Measurements from ENCODE around the gene SEC24D. TPM values are rescaled to one million over a fixed set of nuclear protein-coding genes. Genes with fewer than 3 reads are reported as not detected.

Gene SEC24D
- total and polyA plus RNA-seq, 9 of the 15 experiments (the other 6 are each of a cell fraction or from before 2014, with no cell fraction given): 7.1 to 22.5 (median 11.3) TPM

DNA sequence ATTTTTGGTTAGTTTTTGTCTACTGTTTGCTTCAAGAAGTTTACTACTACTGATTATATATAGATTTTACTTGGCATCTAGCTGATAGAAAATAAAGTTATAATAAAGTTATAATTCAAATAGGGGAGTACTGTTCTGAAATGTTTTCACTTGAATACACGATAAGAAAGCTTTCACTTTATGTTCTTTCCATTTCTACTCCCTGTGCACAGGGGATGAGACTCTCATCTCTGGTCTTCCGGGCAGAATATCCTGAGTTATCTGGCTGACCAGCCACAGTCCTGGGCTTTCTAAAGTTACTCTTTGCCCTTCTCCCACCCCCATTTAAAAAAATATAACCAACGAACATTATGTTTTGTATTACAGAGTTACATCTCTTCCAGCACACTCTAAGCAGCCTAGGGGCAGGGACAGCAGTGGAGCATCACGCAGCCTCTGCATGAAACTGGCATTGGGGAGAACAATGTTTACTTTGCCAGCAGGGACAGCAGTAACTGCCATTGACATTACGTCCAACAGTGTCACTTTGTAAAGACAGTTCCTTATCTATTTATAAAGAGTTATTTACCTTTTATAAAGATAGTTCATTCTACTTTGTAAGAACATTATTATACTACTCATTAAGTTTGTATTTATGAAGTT, 86.5 kb downstream of the SEC24D start:
- BruUV-seq (replicated peaks): no TSS peak
- H3K4me2 ChIP-seq (ENCODE audit: insufficient read depth, low read length): no peak overlapping the region
- H3K9ac ChIP-seq (ENCODE audit: insufficient read depth in 1 of 2, low read depth in 2 of 2, low read length in 2 of 2): no peak overlapping the region
- TF ChIP-seq KLF16 (IDR thresholded peaks at IDR 0.05): no peak
- TF ChIP-seq, protein P1, sequence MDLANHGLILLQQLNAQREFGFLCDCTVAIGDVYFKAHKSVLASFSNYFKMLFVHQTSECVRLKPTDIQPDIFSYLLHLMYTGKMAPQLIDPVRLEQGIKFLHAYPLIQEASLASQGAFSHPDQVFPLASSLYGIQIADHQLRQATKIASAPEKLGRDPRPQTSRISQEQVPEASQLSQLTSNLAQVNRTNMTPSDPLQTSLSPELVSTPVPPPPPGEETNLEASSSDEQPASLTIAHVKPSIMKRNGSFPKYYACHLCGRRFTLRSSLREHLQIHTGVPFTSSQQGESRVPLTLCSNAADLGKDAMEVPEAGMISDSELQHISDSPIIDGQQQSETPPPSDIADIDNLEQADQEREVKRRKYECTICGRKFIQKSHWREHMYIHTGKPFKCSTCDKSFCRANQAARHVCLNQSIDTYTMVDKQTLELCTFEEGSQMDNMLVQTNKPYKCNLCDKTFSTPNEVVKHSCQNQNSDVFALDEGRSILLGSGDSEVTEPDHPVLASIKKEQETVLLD (IDR thresholded peaks at IDR 0.05): no peak
- TF ChIP-seq ASH1L (IDR thresholded peaks at IDR 0.05; ENCODE audit: borderline replicate concordance, low read depth, partially characterized antibody): no peak
- no peak for TF ChIP-seq POU5F1 (IDR thresholded peaks at IDR 0.05; ENCODE audit: borderline replicate concordance, low read depth, low read length, partially characterized antibody)
- TF ChIP-seq ELF2 (CRISPR knock-in tag; IDR thresholded peaks at IDR 0.05): no peak
- TF ChIP-seq, protein P2, sequence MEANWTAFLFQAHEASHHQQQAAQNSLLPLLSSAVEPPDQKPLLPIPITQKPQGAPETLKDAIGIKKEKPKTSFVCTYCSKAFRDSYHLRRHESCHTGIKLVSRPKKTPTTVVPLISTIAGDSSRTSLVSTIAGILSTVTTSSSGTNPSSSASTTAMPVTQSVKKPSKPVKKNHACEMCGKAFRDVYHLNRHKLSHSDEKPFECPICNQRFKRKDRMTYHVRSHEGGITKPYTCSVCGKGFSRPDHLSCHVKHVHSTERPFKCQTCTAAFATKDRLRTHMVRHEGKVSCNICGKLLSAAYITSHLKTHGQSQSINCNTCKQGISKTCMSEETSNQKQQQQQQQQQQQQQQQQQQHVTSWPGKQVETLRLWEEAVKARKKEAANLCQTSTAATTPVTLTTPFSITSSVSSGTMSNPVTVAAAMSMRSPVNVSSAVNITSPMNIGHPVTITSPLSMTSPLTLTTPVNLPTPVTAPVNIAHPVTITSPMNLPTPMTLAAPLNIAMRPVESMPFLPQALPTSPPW (CRISPR knock-in tag; IDR thresholded peaks at IDR 0.05): no peak
- no peak for TF ChIP-seq STAT5B (CRISPR knock-in tag; IDR thresholded peaks at IDR 0.05)
- TF ChIP-seq, protein P3, sequence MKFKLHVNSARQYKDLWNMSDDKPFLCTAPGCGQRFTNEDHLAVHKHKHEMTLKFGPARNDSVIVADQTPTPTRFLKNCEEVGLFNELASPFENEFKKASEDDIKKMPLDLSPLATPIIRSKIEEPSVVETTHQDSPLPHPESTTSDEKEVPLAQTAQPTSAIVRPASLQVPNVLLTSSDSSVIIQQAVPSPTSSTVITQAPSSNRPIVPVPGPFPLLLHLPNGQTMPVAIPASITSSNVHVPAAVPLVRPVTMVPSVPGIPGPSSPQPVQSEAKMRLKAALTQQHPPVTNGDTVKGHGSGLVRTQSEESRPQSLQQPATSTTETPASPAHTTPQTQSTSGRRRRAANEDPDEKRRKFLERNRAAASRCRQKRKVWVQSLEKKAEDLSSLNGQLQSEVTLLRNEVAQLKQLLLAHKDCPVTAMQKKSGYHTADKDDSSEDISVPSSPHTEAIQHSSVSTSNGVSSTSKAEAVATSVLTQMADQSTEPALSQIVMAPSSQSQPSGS (CRISPR knock-in tag; IDR thresholded peaks at IDR 0.05): no peak
- TF ChIP-seq, protein P4, sequence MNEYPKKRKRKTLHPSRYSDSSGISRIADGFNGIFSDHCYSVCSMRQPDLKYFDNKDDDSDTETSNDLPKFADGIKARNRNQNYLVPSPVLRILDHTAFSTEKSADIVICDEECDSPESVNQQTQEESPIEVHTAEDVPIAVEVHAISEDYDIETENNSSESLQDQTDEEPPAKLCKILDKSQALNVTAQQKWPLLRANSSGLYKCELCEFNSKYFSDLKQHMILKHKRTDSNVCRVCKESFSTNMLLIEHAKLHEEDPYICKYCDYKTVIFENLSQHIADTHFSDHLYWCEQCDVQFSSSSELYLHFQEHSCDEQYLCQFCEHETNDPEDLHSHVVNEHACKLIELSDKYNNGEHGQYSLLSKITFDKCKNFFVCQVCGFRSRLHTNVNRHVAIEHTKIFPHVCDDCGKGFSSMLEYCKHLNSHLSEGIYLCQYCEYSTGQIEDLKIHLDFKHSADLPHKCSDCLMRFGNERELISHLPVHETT (CRISPR knock-in tag; conservative IDR thresholded peaks at IDR 0.05 in 1 of 2, IDR thresholded peaks at IDR 0.05 in 1 of 2): no peak
- ChIA-PET CTCF (ENCODE audit: low intra/inter-chr PET ratio) (interaction anchor here (0.6 kb wide), 1 partner anchor 141 kb away, joined by 3 read pairs; no protein-coding TSS in a partner anchor), POLR2A (no interaction called here)
- FAIRE-seq (no peak), DNase-seq (ENCODE audit: extremely low read depth in 1 of 4, low spot score in 3 of 4) (no peak), ATAC-seq (no peak)
- H3K27ac ChIP-seq (ENCODE audit: extremely low read depth, low read depth, low read length): no peak overlapping the region
- peaks cover 15% of the 10 kb centered on the region; the same call in 2 of the 3 replicates for H3K36me3 ChIP-seq (ENCODE audit: control insufficient read depth, insufficient read depth, low read length)
- H3K4me1 ChIP-seq (replicated peaks in 1 of 2; ENCODE audit: control insufficient read depth in 2 of 2, insufficient read depth in 2 of 2, low read length in 2 of 2): no peaks in the 10 kb centered on the region; a peak in 1 of 5 replicates
- in situ Hi-C loops (cut with MboI): no loop called here
- H4K20me1 ChIP-seq (replicated peaks; ENCODE audit: control insufficient read depth, insufficient read depth, low read length): no peaks in the 10 kb centered on the region
- intact Hi-C loops (cut with micrococcal nuclease): no loop called here
- H2AFZ ChIP-seq (ENCODE audit: low read depth, low read length): no peak overlapping the region
- no peaks in the 10 kb centered on the region for H3K27me3 ChIP-seq (ENCODE audit: control insufficient read depth in 2 of 2, insufficient read depth in 2 of 2, low read length in 2 of 2)
- H3K79me2 ChIP-seq (ENCODE audit: control insufficient read depth, insufficient read depth, low read length): no peaks in the 10 kb centered on the region
- no peaks in the 10 kb centered on the region for H3K9me1 ChIP-seq (ENCODE audit: control insufficient read depth, insufficient read depth, low read length)
- 66% methylated on average over 5 of the region's 5 CpGs for WGBS (ENCODE audit: insufficient coverage, low coverage, missing lambda C conversion rate)
- no peak overlapping the region for H3K4me3 ChIP-seq
- no peaks in the 10 kb centered on the region for H3K9me3 ChIP-seq (replicated peaks; ENCODE audit: control insufficient read depth, insufficient read depth, low read depth, low read length)
